IgD-negative memory B cell (primary cell): ENCODE data around the gene SHB. TPM values are rescaled to one million over a fixed set of nuclear protein-coding genes. Genes with fewer than 3 reads are reported as not detected.
A peak's percentile ranks its signal among the peaks of the same experiment; 100 is the strongest.

Experiments used
- H3K27ac Mint-ChIP-seq, 3 donors: one replicate each; pipeline ENCODE4 v1.8.0; 2020 to 2022; ENCODE audit warnings: mild to moderate bottlenecking in 3 of 3, mixed read lengths in 3 of 3, moderate library complexity in 1 of 3
- H3K27me3 Mint-ChIP-seq: one replicate; pipeline ENCODE4 v1.8.0; 2021; ENCODE audit warnings: mixed read lengths
- H3K36me3 Mint-ChIP-seq: one replicate; pipeline ENCODE4 v1.8.0; 2020; ENCODE audit warnings: mild to moderate bottlenecking, mixed read lengths
- H3K4me1 Mint-ChIP-seq, 3 donors: one replicate each; pipeline ENCODE4 v1.8.0; 2020 to 2022; ENCODE audit warnings: mixed read lengths in 3 of 3, mild to moderate bottlenecking in 1 of 3
- H3K4me3 Mint-ChIP-seq, 4 donors: one replicate each; pipeline ENCODE4 v1.8.0; 2020 to 2022; ENCODE audit warnings: mild to moderate bottlenecking in 4 of 4, mixed read lengths in 4 of 4, moderate library complexity in 3 of 4
- H3K9me3 Mint-ChIP-seq, 3 donors: one replicate each; pipeline ENCODE4 v1.8.0; 2020 to 2021; ENCODE audit warnings: mixed read lengths in 3 of 3, mild to moderate bottlenecking in 1 of 3
- polyA plus RNA-seq: library from polyadenylated mRNA; unstranded; fragments of 300-500 nt; fragmentation: Illumina TruSeq; gene quantifications from one replicate; pipeline ENCODE4 v1.2.3, GENCODE V29; 2021

Gene SHB
- polyA plus RNA-seq, 1 donor from 2014 or later: not detected

DNA sequence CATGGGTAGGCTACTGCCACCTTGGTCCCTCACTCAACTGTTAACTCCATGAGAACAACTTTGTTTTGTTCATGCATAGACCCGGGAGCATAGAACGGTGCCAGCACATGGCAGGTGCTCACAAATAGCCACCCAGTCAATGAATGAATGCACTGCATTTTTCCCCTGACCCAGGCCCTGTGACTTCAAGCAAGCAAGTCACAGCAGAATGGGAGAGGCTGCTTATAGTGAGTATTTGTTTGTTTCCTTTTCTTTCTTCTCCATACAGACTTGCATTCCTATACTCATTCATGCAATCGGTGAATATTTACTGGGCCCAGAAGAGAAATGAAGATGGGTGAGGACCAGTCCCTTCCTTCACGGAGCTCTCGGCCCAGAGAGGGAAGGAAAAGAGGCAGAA lies 62.0 kb downstream of the SHB start:
- peaks cover 0 to 2% (median 0%) of the 10 kb centered on the region in 3 donors for H3K9me3 Mint-ChIP-seq
- H3K27ac Mint-ChIP-seq: no peak overlapping the region
- H3K4me3 Mint-ChIP-seq: no peak overlapping the region
- peaks cover 2% of the 10 kb centered on the region for H3K27me3 Mint-ChIP-seq
- H3K4me1 Mint-ChIP-seq: peaks cover 0 to 6% (median 5%) of the 10 kb centered on the region in 3 donors
- H3K36me3 Mint-ChIP-seq: no peaks in the 10 kb centered on the region

DNA sequence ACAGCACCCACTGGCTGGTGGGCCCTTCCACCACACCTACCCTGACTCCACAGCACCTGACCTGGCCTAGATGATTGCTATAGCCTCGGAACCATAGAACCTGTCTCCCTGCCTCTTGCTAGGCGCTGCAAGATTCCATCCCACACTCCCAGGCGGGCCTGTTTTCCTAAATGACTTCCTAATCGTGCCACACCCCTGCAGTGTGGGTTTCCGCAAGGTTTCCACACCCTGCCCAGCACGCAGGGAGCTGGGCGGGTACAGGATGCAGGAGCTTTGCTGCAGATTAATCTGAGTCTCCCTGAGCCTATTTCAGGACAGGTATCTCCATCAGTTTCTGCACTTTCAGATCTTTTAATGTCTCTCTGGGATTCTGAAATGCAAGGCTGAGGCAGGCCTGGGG lies 62.9 kb downstream of the SHB start:
- peaks cover 2% of the 10 kb centered on the region for H3K27me3 Mint-ChIP-seq
- H3K4me3 Mint-ChIP-seq: no peak overlapping the region
- H3K4me1 Mint-ChIP-seq: peaks cover 0 to 6% (median 5%) of the 10 kb centered on the region in 3 donors
- H3K27ac Mint-ChIP-seq: peak overlapping the region in 1 of 3 donors; percentile 63
- peaks cover 0 to 2% (median 0%) of the 10 kb centered on the region in 3 donors for H3K9me3 Mint-ChIP-seq
- H3K36me3 Mint-ChIP-seq: no peaks in the 10 kb centered on the region

DNA sequence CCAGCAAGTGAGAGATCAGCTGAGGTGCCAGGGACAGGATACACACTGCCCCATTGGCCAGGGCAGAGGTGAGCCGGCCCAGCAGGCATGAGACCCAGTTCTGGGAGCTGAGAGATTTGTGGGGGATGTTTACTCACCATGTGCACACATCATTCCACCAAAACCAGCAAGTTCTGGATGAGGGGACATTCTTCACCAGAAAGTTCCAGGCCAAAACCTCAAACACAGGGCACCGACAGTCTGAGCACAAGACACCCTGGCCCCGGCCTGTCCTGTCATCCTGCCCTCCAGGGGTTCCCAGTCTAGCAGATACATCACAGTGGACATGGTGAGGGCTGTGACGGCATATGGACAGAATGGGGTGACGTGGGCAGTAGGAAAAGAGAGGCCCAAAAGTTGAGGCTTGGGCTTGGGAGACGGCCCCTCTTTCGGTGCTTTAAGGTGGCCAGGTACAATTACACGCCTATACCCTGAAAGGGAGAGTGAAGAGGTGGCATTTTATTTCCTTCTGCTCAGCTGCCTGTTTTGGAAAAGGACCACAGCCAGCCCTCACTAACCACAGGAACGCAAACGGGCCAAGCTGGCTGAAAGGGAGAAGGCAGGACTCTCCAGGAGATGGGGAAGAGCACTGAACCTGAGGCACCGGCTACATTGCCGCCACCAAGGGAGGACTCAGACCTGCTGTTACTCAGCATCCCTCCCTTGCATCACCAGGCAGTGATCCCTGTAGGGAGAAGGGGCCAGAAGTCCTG lies 64.0 kb downstream of the SHB start:
- Mint-ChIP-seq H3K27me3 (no peaks in the 10 kb centered on the region), H3K36me3 (no peaks in the 10 kb centered on the region), H3K4me3 (no peak overlapping the region), H3K4me1 (peaks cover 0 to 6% (median 5%) of the 10 kb centered on the region in 3 donors), H3K9me3 (peaks cover 0 to 2% (median 0%) of the 10 kb centered on the region in 3 donors), H3K27ac (no peak overlapping the region)

DNA sequence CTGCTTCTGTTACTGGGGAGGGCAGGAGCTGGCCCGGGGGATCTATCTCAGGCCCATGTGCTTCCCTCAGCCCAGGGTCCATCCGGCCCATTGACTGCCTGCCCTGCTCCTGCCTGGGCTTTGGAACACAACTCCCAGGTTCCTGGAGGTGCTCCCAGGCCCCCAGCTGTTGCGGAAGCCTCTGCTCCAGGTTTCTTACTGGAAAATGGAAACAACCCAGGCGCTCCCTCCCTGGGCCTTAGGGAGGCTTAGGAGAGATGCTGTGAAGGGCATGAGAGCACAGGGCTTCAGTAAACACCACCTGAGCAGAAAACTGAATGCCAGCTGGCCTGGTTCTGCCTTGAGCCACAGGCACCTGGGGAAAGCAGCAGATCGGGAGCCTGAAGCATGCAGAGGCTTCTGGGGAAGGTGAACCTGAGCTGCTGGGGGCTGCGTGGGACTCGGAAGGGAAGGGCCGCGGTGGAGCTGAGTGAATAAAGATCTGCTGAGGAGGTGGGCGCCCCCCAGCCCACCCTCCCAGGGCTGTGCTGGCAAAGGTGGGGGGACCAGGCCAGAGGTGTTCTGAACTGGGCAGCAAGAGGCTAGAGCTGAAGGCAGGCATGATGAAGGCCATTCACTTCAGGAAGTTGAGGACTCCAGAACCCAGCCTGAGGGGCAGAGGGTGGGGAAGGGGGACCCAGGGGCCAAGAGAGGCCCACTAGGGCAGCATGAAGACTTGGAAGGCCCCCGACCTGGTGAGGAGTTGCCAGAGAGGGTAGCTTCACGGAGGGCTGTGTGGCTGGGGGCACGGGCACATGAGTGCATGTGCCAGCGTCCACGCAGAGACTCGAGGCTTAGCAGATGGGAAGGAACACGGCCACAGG lies 64.8 kb downstream of the SHB start:
- no peak overlapping the region for H3K27ac Mint-ChIP-seq
- H3K27me3 Mint-ChIP-seq: peaks cover 2% of the 10 kb centered on the region
- H3K4me3 Mint-ChIP-seq: no peak overlapping the region
- H3K4me1 Mint-ChIP-seq: peaks cover 0 to 6% (median 5%) of the 10 kb centered on the region in 3 donors
- no peaks in the 10 kb centered on the region for H3K36me3 Mint-ChIP-seq
- H3K9me3 Mint-ChIP-seq: peaks cover 0 to 2% (median 0%) of the 10 kb centered on the region in 3 donors

DNA sequence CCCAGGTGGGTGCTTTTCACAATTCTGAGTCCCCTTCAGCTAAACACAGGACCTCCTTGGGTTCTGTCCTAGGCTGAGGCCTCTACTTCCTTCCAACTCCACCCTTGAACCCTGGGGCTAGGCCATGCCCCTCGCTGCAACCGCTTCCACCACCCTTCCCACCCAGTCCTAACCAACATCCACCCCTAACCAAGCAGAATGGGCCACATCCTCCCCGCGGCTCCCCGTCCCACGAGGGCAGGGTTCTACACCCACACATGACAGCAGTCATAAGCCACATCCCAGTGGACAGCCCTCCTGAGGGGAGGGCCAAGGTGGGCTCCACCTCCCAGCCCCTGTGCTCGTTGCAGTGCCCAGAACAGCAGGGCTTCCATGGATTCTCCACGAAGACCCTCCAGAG lies 65.8 kb downstream of the SHB start:
- H3K9me3 Mint-ChIP-seq: peaks cover 0 to 2% (median 0%) of the 10 kb centered on the region in 3 donors
- H3K4me1 Mint-ChIP-seq: peaks cover 0 to 5% (median 5%) of the 10 kb centered on the region in 3 donors
- no peaks in the 10 kb centered on the region for H3K36me3 Mint-ChIP-seq
- H3K4me3 Mint-ChIP-seq: no peak overlapping the region
- peaks cover 2% of the 10 kb centered on the region for H3K27me3 Mint-ChIP-seq
- no peak overlapping the region for H3K27ac Mint-ChIP-seq

DNA sequence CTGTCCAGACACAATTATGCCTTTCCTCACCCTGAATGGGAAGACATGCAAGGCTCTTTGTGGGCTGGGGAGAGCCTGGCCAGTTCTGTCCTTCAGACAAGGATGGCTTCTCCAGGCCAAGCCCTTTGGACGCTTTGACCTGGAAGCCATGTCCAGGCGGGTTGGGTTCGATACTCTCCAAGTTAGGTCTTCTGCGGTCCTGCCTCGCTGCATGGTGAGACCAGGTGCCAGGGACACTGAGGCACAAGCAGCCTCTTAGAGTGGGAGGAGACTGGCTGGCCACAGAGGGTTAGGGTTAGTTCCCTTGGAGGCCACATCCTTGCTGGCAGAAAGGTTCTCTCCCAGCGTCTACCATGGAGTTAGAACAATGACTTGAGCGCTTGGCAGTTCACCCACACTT lies 67.6 kb downstream of the SHB start:
- H3K36me3 Mint-ChIP-seq: no peaks in the 10 kb centered on the region
- H3K27me3 Mint-ChIP-seq: peaks cover 2% of the 10 kb centered on the region
- H3K27ac Mint-ChIP-seq: peak overlapping the region in 1 of 3 donors; percentile 13
- H3K9me3 Mint-ChIP-seq: peaks cover 0 to 2% (median 0%) of the 10 kb centered on the region in 3 donors
- H3K4me3 Mint-ChIP-seq: no peak overlapping the region
- no peaks in the 10 kb centered on the region for H3K4me1 Mint-ChIP-seq

DNA sequence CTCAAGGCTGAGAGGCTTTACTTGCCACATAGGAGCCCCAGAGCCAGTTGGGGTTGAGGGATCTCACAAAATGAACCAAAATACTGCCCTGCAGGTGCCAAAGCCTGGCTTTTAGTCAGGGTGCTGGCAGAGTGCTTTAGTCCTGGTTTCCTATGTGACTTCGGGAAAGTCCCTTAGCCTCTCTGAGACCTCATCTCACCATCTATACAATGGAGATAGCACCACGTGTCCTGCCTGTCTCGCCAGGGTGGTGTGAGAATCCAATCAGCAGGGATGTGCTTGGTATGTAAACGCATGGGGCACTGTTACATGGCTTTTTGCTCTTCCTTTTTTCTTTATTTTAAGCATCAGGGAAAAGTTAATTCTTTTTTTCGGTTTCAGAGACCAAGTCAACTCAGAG lies 68.3 kb downstream of the SHB start:
- no peaks in the 10 kb centered on the region for H3K36me3 Mint-ChIP-seq
- peaks cover 2% of the 10 kb centered on the region for H3K27me3 Mint-ChIP-seq
- peaks cover 0 to 2% (median 0%) of the 10 kb centered on the region in 3 donors for H3K9me3 Mint-ChIP-seq
- H3K27ac Mint-ChIP-seq: peak overlapping the region in 1 of 3 donors; percentile 13
- no peaks in the 10 kb centered on the region for H3K4me1 Mint-ChIP-seq
- H3K4me3 Mint-ChIP-seq: peak overlapping the region in 1 of 4 donors; percentile 12

DNA sequence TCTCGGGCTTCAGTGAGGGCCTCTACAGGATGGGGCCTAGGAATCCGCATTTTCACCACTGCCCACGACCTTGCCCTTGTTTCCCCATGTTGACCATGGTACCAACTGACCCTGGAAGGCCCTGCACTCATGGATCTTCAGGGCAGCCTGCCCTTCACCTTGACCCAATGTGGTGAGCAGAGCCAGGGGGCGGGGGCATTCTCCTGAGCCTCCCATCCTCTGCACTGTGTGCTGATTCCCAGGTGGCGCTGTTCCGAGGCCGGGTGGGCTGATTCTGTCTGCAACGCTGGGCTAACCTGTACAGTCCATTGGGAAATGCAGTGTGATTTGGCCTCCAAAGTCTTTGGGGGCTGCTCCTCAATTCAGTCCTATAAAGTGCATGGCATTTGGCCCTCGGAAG lies 68.7 kb downstream of the SHB start:
- Mint-ChIP-seq H3K4me3 (peak overlapping the region in 1 of 4 donors; percentile 12), H3K9me3 (peaks cover 0 to 2% (median 0%) of the 10 kb centered on the region in 3 donors), H3K36me3 (no peaks in the 10 kb centered on the region), H3K27ac (no peak overlapping the region), H3K4me1 (no peaks in the 10 kb centered on the region), H3K27me3 (peaks cover 2% of the 10 kb centered on the region)

DNA sequence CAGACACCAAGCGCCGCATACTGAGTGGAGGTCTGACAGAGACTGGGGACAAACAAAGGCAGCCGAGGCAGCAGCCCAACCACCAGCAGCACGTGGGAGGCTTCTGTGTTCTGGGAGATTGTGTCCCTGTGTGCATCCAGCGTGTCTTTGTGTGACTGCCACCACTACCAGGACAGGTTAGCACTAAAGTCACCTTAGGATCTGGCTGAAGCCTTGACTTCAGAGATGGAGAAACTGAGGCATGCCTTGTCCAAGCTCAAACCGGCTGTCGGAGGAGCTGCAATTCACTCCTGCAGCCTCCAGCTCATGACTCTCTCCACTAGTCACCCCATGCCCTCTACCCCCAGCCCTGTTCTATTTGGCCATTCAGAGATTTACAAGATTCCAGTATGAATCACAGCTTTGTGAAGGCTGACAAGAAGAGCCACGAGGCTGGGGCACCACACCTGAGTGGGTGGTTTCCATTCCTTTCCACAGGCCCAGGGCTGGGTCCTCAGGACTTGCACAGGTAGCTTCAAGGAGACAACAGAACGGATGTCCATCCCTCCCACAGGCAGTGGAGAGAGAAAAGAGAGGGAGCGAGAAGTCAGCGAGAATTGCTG lies 69.3 kb downstream of the SHB start:
- no peaks in the 10 kb centered on the region for H3K36me3 Mint-ChIP-seq
- H3K9me3 Mint-ChIP-seq: peaks cover 0 to 2% (median 0%) of the 10 kb centered on the region in 3 donors
- H3K27ac Mint-ChIP-seq: peak overlapping the region in 1 of 3 donors; percentile 94
- no peak overlapping the region for H3K4me3 Mint-ChIP-seq
- H3K4me1 Mint-ChIP-seq: peaks cover under 1 to 4% (median 2%) of the 10 kb centered on the region in 3 donors
- peaks cover 2% of the 10 kb centered on the region for H3K27me3 Mint-ChIP-seq

DNA sequence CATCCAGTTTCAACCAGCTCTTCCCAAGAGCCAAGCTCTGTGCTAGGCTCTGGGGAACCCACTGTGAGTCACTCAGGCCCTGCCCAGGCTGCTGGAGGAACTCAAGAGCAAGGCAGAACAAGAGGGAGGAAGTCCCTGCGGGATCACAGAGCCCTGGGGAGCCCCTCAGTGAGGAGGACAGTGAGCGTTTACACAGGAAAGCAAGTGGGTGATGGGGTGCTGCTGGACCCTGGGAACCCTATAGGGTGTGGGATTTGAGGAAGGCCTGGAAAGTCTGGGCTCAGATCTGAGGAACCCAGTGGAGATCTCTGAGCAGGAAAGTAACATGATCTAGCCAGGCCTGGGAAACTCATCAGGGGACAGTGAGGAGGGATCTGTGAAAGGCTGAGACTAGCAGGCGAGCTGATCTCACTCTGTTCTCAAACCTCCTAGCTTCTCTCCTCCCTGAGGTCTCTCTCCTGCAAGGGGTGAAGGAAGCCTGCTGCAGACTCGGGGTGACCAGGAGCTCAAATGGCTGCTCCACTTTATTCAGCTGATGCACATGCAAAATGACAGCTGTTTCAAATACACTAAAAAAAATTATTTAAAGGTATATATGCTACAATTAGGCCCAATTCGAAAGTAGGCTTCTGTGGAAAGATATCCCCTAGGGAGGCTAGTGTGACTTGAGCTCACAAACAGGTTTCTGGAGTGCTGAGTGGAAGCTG lies 70.0 kb downstream of the SHB start:
- peaks cover 2 to 10% (median 9%) of the 10 kb centered on the region in 3 donors for H3K4me1 Mint-ChIP-seq
- peaks cover 2% of the 10 kb centered on the region for H3K27me3 Mint-ChIP-seq
- peaks cover 0 to 2% (median 0%) of the 10 kb centered on the region in 3 donors for H3K9me3 Mint-ChIP-seq
- H3K36me3 Mint-ChIP-seq: no peaks in the 10 kb centered on the region
- H3K4me3 Mint-ChIP-seq: no peak overlapping the region
- no peak overlapping the region for H3K27ac Mint-ChIP-seq

DNA sequence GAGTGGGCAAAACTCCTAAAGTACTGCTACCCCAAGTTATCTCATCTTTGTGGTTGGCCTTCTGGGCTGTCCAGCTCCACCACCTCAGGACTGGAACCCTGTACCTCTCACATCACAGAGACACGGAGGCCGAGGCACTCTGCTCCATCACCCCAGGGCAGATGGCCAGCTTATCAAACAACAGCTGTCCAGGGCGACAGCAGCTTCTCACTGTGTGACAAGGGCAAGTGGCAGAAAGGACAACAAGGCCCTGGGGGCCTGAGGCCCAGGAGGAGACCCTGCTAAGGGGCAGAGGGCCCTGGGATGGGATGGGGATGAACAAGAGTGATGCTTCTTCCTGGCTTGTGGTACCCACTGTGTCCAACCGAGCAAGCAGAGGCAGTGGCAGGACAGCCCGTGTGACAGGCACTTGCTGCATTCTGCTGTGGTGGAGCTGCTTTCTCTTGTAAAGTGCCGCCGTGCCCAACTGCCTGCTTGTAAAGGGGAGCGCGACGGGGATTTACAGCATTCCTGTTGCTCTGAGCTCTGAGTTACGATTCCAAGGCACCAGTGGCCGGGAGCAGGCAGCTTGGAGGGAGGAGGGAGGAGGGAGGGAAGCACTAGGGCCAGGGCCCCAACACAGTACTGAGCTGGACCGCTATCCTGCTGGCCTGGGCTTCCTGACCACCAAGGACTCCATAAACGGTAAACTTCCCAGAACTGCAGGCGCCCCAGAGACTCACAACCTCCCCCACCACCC lies 71.2 kb downstream of the SHB start:
- Mint-ChIP-seq H3K36me3 (no peaks in the 10 kb centered on the region), H3K27me3 (peaks cover 5% of the 10 kb centered on the region), H3K27ac (no peak overlapping the region), H3K4me1 (peaks cover 2 to 11% (median 9%) of the 10 kb centered on the region in 3 donors), H3K9me3 (no peaks in the 10 kb centered on the region), H3K4me3 (no peak overlapping the region)

DNA sequence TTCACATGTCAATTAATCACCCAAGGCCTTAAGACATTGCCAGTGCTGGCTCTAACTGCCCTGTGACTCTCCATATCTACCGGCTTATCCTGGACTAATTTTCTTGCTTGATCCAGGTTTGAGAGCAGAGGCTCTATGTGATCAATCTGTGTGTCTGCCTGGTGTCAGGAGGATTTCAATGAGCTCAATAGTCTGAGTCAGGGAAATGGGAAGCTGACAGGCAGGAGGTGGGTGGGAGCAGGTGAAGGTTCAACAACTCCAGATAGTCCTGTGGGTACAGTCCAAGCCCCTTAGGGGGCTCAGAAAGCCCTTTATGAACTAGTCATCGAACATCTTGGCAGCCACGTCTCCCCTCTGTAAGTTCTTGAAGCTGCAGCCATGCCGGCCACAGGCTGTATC lies 72.2 kb downstream of the SHB start:
- Mint-ChIP-seq H3K36me3 (no peaks in the 10 kb centered on the region), H3K9me3 (no peaks in the 10 kb centered on the region), H3K27ac (no peak overlapping the region), H3K27me3 (peaks cover 5% of the 10 kb centered on the region), H3K4me3 (no peak overlapping the region), H3K4me1 (peaks cover 2 to 11% (median 9%) of the 10 kb centered on the region in 3 donors)

DNA sequence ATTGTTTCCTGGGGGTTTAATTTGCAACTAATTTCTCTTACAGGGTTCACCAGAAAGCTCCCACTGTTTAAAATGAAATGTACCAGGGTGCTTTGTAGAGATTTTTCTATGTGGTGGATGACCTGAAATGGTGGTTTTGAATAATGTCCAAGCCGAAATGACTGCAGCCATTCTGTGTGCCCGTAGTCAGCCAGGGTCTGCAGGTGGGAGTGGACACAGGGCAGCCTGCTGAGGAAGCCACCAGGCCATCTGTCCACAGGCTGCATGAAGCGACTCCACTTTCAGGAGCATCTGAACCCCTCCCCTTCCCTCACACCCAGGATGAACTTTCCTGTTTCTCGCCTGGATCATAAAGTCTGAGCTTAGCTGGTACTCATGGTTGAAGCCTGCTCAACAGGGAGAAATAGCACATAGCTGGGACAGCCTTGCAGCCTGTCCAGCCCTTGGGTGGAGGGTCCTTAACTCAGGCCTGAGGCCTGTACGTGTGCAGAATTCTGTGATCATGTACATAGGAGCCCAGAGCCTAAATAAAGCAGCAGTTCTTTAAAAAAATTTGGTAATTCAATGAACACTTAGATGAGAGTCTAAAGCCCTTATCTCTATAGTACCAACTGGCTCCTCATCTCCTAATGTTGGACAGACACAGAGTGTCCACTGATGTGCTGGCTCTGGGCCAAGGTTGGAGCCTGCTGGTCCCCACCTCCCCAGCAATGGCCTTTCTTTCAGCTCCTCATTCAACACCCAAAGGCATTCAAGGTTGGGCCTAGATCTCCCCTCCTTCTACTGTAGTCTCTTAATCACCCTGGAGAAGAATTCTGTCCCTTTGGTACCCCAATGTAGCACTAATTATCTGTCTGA lies 72.8 kb downstream of the SHB start:
- peaks cover 2 to 11% (median 9%) of the 10 kb centered on the region in 3 donors for H3K4me1 Mint-ChIP-seq

More for the DNA sequence above, 72.8 kb downstream of the SHB start:
- H3K9me3 Mint-ChIP-seq: no peaks in the 10 kb centered on the region
- no peaks in the 10 kb centered on the region for H3K36me3 Mint-ChIP-seq
- peaks cover 5% of the 10 kb centered on the region for H3K27me3 Mint-ChIP-seq
- no peak overlapping the region for H3K4me3 Mint-ChIP-seq
- H3K27ac Mint-ChIP-seq: no peak overlapping the region
